Tongue (tissue), 3 donors: ENCODE measurements around the gene HERC3. TPM values are rescaled to one million over a fixed set of nuclear protein-coding genes. Genes with fewer than 3 reads are reported as not detected.

Source experiments
- DNase-seq: peaks from one replicate; pipeline ENCODE4 v3.0.0-alpha.2; 2015
- small RNA-seq: library from RNA; depleted of rRNA; stranded (forward); fragments of <200 nt; gene quantifications from one replicate; pipeline ENCODE3, GENCODE V24; 2014; ENCODE audit warnings: low replicate concordance
- total RNA-seq: library from RNA; depleted of rRNA; stranded (reverse); fragments of >200 nt; gene quantifications from one replicate; pipeline ENCODE4 v1.2.3, GENCODE V29; 2014

HERC3 gene
- total RNA-seq, 1 donor from 2014 or later: 51.9 TPM

DNA sequence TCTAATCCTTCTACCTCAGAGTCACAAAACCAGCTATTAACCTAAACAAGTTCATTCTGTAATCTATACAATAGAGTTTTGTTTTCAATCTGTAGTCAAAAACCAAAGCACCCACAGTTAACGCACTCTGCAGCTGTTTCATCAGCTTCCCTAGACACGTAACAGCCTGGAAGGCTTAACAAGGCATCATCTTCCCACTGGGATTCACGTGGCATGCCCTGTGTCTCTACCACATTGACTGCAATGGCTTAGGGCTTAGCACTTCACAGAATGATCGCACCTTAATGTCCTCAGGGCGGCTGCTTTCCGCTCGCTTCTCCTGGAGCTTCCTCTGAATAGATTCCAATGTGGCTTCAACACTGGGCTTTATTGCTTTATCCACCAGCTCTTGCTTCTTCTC, 155.1 kb downstream of the HERC3 start:
- DNase-seq: no peak

DNA sequence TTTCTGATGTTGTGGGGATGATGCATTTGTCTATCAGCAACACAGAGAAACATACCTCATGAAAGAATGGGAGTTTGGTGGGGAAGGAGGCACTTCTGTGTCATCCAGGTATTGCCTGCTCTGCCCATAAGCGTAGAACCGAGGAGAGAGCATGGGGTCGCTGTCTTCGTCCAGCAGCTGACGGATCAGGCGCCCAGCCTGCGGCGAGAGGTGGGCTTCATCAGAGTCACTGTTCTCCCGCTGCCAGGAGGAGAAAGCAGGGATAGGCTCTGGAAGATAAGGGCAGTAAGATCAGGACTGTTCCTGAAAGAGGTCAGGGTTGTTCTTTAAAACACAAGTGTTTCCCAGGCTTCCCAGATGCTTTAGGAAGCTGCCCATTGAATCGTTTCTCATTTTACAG, 158.1 kb downstream of the HERC3 start:
- no peak for DNase-seq

DNA sequence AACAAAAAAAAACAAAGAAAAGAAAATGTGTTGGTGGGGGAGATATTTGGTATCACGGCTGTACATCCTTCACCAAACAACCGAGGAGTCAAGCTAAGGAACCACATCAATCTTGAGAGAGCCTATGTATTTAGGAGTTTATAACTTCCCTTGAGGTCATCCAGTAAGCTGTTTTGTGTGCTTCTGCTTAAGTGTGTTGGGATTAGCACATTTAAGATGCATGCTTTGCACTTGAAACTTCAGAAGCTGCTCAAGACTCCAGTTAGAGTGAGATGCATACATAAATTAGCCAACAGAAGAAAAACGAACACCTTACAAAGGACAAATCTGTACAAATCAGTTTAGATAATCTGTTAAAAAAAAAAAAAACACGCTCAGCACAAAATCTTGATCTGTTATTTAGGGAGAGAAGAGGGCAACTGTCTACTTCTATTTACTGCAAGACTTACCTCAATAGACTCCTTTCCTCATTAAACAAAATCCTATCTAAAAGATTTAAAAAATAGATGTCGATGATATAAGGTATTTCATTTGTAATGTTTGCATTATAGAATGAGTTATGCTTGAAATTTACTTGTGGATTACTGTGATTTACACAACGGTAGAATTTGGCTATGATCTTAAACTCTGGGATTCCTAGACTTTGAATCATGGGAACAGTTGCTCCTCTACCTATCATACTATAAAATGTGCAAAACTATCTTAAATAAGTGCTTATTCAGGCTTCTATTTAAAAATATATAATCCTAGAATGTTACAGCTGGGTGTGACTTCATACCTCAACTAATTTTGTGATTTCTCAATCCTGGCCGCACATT, 159.2 kb downstream of the HERC3 start:
- no peak for DNase-seq

DNA sequence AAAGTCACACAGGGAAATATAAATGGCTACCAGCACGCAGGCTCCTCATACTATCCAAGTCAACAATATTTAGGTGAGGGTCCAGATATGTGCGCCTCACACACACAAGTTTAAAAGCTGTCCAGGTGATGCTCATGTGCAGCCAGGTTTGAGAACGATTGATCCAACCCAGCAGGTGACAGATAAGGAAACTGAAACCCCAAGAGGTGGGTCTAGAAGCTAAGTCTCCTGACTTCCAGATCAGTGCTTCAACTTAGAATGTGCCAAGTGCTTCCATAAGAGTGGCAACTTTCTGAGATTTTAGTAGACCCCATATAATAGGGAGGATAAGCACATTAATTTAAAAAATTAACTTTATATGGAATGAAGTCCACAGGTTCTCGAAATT, 159.8 kb downstream of the HERC3 start:
- DNase-seq: no peak

DNA sequence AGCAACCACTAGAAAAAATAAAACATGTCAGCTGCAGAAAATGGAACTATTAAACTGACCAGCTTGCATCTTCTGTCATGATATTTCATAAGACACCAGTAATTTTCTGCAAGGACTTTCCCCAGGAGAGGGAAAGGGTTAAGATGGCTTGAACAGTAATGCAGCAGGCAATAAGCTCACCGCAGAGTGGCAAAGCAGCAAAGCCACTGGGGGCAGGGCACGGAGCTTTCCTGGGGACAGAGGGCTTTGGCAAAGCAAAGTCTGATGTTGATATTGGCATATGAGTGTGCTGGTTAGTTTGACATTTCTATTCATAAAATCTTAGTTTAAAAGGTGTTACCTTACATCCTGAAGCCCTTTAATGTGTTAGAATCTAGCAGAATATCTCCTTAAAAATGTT, 160.5 kb downstream of the HERC3 start:
- DNase-seq: no peak

DNA sequence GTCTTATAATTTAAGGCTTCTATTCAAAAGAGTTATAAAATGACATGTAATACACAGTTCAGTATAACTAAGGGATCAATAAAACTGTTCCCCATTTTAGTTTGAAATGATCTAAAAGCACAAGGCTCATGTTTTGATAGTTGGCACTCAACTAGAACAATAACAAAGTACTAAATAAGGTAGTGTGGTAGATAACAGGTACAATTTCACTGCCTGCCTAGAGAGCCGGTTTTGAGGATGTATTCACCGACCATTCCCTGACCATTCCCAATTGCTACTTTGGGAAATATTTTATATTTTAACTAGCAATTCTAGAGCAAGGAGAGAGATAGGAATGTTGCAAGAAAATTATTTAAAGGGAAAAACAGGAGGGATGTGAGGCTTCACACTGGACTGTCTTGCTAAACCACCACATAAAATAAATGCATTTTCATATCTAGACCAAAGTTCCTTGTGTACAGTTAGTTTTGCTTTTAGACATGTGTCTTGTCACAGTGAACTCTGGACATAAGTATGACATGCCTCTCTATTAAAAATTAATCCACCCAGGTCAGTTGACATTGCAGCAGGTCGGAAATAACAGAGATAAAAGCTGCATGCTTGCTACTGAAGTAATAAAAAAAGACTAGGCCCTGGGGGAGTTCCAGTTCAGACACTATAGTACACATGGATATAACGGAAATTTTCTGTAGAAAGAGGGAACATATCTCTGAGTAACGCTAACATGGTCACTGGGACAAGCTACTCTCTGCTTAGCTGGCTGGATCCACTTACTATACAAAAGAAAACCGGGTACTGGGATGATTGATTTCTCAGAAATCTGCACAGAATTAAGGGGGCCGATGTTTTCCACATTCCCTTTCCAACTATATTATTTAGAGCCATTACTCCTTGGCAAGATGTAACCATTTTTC, 161.6 kb downstream of the HERC3 start:
- DNase-seq: no peak

DNA sequence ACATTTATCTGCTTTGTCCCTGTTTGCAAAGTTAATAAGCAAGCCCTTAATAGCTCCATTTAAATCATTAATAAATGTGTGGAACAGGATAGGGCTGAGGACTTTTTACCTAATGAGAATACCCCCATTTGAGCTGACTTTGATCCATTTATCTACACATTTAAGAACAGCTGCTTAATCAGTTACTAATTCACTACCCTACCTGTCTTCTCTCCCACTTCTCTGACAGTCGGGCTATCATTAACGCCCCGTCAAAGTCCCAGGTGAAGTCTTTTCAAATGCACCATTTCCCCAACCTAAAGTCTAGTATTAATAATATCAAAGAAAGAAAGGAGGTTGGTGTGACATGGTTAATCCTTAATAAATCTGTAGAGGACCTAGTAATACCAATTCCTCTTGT, 162.5 kb downstream of the HERC3 start:
- DNase-seq: no peak

DNA sequence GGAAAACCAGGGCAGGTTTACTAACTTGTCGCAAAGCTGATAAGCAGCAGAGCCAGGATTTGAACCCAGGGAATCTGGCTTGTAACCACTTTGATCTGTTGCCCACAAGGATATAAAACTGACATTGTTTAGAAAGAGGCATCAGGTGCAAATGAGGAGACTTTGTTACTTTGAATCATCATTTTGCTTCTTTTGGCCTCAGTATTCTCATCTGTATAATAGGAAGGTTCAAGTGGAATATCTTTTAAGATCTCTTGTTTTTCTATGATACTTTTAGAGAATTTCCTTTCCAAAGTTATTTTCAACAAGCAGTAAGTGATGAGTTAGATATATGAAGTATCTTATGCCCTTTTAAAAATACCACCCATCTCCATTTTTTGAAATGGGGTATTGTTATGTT, 163.2 kb downstream of the HERC3 start:
- no peak for DNase-seq

DNA sequence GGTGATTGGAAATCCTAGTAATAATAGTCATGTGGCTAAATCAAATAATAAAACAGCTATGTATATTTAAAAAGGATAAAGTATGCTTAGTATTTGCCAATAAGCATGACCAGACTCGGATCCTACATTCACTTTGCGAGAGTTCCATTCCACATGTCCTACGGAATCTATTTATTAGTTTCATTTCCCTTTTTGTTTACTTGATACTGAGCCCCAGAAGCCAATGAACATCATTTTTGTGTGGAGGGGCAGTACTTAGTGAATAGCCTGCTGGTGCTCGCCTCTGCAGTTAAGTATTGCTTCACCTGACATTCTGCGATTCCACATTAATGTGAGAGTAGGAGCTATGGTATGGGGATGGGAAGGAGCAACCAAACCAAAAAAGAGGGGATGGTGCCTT, 163.9 kb downstream of the HERC3 start:
- no peak for DNase-seq

DNA sequence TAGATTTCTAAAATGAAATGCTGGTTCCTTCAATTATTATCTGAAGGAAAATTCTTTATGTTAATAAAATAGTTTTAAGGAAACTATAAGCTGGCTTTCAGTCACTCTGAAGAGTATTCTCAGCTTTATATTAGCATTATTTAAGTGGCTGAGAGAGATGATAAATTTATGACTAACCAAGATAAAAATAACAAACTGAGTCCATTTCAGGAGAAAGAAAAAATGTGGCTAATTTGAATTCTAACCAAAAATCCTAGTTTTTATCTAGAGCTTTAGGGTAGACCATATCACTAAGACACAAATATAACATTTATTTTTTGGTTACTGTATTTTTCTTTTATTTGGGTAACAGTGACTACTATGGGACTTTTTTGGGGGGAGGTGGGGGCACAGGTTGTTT, 164.8 kb downstream of the HERC3 start:
- no peak for DNase-seq

DNA sequence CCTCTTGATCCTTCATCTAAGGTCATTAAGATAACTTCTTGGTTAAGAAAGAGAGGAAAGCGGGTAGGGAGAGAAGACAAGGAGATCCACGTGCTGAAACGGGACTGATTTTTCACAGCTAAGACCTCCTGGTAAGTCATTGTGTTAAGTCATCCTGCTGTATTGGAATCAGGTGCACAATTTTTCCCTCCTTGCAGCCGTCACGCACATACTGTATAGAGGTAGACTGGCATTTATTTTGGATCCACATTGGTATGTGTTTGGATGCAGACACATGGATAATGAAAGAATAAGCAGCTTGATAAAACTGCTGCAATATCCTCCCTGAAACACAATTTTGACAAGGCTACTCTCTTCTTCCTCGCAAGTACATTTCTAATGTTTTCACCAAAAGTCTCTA, 165.5 kb downstream of the HERC3 start:
- DNase-seq: no peak

Small RNA genes lying within 50 kb of the gene (small RNA-seq; reads per million reads assigned to genes)
- gene RF02115: not detected
- not detected for gene RNU6-33P

Other genes starting within 250 kb of the HERC3 start
- gene HERC6, start 213.6 kb upstream of the HERC3 start, total RNA-seq: 18.1 TPM
- 2.2 TPM for gene HERC5, start 135.4 kb upstream of the HERC3 start, total RNA-seq
- 73.1 TPM for gene PYURF, start 68.7 kb upstream of the HERC3 start, total RNA-seq
- gene NAP1L5, start 105.3 kb downstream of the HERC3 start, total RNA-seq: 8.6 TPM